Posterior vena cava (tissue), 2 donors: Measurements from ENCODE around the gene SIX5. TPM values are rescaled to one million over a fixed set of nuclear protein-coding genes. Genes with fewer than 3 reads are reported as not detected.
A peak's percentile ranks its signal among the peaks of the same experiment; 100 is the strongest.

Source experiments
- DNase-seq: peaks from one replicate; pipeline ENCODE4 v3.0.0-alpha.2; 2020; ENCODE audit warnings: low spot score
- intact Hi-C, 2 donors: fragments of 100-400 bp; cut with DNase I; formaldehyde crosslinking; loops; one replicate each; pipeline versions ENCODE4 v1.14.1 to v1.14.2; 2022 to 2023
- total RNA-seq, 2 donors: library from RNA; stranded (reverse); fragmentation: NEBNext Ultra II Directional; extraction: Animal tissue kit (Norgen Biotek cat#: 25700); gene quantifications; one replicate each; pipeline ENCODE4 v1.2.1, GENCODE V29; 2021
- donor health status: DM: yes; HTN: yes; CAD: no.
- donor health status: DM: yes; HTN: yes; CAD: no.

SIX5 gene
- total RNA-seq, 2 donors from 2014 or later: 14.9 to 22.4 TPM

DNA sequence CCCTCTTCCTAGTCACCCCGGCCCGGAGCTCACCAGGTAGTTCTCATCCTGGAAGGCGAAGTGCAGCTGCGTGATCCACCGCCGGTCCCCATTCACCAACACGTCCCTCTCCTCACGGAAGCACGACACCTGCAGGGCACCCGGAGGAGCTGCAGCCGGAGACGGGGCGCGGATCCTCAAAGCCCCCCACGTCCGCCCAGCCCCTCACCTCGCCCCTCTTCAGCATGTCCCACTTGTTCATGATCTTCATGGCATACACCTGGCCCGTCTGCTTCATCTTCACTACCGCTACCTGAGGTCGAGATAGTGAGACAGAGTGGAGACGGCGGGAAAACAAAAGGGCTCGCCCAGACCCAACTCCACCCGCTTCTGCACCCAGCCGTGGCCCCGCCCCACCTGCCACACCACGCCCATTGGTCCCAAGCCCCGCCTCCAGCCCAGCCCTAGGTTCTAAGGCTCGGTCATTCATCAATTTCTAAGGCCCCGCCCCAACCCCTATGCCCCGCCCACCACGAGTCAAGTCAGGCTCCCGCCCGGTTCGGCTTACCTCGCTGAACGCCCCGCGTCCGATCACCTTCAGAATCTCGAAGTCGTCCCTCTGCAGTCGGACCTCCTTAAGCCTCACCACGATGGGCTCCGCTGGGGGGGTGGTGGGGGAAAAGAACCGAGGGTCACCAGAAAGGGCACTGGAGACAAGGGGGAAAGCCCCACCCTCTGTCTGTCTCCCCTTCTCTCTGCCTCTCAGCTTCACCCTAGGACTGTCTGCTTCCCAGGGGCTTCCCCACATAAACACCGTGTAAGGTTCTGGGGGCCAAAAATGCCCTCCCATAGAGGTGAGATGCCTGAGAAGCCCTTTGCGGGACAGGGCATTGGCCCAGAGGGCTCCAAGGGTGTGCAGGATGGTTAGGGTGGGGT, 10.4 kb upstream of the SIX5 start:
- intact Hi-C loops: no loop called here
- DNase-seq: peak; percentile 96

GRCh38 chr19:45778010-45778661, 9.1 kb upstream of the SIX5 start:
- intact Hi-C loops: no loop called here
- DNase-seq: no peak

DNA sequence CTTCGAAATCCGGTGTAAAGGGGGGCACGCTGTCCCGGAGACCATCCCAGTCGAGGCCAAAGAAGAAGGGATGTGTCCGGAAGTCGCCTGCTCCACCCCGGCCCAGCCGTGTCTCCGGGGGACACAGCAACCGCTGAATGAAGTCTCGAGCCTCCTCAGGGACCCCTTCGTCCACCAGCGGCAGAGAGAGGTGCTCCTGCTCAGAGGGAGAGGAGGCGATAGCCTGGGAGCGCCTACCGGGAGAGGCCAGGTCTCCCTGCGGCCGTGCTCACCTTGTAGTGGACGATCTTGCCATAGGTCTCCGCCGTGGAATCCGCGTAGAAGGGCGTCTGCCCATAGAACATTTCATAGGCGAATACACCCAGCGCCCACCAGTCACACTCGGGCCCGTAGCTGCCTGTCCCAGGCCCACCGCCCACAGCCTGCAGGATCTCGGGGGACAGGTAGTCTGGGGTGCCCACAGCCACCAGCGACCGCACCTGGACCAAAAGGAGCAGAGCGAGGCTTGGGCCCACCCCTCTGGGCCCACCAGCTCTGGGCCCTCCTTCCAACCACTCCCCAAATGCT, 8.4 kb upstream of the SIX5 start:
- DNase-seq: no peak
- intact Hi-C loops: no loop called here

GRCh38 chr19:45774765-45775164, 5.7 kb upstream of the SIX5 start:
- DNase-seq: no peak
- intact Hi-C loops: no loop called here

DNA sequence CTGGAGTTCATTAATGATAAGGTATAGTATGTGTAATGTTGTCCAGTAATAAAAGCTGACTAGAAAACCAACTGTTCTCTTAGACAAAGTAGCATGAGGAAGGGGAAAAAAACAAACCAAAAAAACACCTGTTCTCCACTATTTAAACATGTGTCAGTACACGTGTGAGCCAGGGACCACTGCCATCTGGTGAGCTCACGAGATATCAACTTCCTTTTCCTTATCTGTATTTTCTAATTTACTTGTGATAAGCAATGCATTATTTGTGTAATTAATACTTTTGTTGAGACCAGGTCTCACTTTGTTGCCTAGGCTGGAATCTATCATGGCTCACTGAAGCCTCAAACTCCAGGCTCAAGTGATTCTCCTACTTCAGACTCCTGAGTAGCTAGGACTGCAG, 4.3 kb upstream of the SIX5 start:
- no peak for DNase-seq
- intact Hi-C loops: no loop called here

DNA sequence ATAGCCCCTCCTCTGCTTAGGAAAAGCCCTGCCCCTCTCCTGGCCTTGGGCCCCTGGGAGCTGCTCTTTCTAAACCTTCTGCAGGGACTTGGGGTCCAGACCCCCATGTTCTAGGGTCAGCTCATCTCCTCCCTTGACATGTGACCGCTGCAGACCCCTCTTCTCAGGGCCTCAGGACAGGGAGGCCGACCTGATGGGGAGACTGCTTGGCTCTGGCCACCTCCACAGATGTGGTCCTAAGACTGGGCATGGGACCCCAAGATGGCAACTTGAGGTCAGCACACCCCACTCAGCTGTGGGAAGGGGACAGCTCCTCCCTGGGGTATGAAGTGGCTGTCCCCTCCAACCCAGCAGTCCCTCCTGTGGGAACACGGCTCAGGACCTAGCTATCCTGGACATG, 3.9 kb upstream of the SIX5 start:
- intact Hi-C loops: no loop called here
- DNase-seq: no peak

GRCh38 chr19:45772130-45772840, 3.2 kb upstream of the SIX5 start:
- no peak for DNase-seq
- intact Hi-C loops: no loop called here

GRCh38 chr19:45771311-45771933, 2.4 kb upstream of the SIX5 start:
- intact Hi-C loops: no loop called here
- no peak for DNase-seq

- DNase-seq: peak; percentile 97
- intact Hi-C loops: no loop called here
These were observed 1.4 kb upstream of the SIX5 start for GRCh38 chr19:45770192-45771101.

- DNase-seq: peak; percentile 90
These were observed 754 bp upstream of the SIX5 start for GRCh38 chr19:45769821-45770191.

DNA sequence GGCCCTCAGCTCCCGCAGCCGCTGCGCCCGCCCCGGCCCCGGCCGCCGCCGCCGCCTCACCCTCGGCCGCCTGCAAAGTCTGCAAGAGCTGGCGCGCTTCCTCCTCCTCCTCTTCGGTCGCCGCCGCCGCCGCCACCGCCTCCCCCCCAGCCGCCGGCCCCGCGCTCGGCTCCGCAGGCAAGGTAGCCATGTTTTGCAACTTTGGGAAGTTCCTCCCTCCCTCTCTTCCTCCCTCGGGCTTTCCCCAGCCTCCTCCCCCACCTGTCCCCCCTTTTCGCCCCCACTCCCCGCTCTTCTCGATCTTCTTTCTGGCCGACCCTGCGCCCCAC, 433 bp downstream of the SIX5 start:
- peak; percentile 88 for DNase-seq
- intact Hi-C loops: no loop called here

More at GRCh38 chr19:45769821-45770191, 754 bp upstream of the SIX5 start:
- intact Hi-C loops: no loop called here

GRCh38 chr19:45767881-45768654, 984 bp downstream of the SIX5 start:
- intact Hi-C loops: no loop called here
- peak; percentile 87 for DNase-seq

DNA sequence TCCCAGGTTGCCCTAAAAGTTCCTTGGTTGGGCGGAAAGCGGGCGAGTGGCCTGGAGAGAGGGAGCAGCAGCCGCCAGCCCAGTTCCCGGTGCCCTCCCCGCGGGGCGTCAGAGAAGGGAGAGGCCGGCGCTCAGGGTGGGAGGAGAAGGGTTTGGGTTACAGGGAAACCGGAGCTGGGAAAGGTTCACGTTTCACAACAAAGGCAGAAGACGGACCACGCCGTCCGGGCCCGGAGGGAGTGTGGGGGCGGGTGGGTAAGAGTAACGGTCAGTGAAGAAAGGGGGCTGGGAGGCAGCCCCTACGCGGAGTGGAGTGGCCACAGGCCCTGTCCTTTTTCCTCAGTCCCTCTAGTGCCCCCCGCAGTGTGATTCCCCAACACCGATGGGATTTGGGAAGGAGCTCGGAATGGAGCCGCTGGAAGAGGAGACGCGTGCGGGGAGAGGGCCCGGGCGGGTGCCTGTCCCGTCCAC, 1.6 kb downstream of the SIX5 start:
- DNase-seq: peak; percentile 93

DNA sequence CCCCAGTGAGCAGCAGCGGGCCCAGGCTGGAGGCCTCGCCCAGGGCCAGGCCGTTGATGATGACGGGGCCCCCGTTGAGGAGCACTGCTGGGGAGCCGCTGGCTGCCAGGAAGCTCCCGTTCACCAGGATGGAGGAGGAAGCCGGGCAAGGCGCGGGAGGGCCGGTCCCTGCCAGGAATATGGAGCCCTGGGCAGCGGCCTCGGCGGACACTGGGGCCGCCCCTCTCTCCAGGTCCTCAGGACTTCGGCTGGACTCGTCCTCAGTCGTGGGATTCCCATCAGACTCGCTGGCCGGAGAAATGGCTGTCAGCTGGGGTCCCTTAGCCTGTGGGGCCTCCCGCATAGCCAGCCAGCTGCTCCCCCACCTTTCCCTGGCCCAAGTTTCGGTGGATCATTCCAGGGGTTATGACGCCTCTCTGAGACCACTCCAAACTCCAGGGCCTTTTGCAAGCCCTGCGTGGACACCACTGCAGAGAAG, 2.1 kb downstream of the SIX5 start:
- DNase-seq: peak; percentile 88
- intact Hi-C loops: no loop called here

More for the DNA sequence above, 1.6 kb downstream of the SIX5 start:
- intact Hi-C loops: no loop called here

- intact Hi-C loops: no loop called here
- DNase-seq: no peak
These were observed 2.7 kb downstream of the SIX5 start for GRCh38 chr19:45766296-45766868.

DNA sequence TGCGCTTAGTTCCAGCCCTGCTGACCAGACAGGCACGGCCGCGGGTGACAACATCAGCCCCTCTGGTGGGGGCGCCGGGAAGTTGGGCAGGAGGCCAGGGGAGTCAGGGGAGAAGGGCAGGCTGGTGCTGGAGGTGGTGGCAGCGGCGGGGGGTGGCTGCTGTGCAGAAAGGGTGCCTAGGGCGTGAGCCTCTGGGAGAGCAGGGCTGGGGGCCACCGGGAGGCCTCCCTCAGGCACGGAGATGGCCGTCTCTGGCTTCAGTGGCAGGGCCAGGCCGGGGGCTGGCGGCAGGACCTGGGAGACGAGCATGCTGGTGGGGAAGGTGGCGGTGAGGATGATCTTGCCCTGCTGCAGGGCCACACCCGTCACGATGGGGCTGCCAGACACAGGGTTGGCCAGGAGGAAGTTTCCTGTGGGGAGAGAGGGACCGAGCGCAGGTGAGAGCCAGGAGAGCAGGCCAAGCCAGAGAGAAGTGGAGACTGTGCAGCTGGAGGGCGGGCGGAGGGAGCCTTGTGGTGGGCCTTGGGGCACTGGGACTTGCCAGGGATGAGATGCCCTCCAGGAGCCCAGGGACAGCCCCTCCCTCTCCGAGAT, 3.3 kb downstream of the SIX5 start:
- intact Hi-C loops: no loop called here
- no peak for DNase-seq
